GM12878 (cell line): ENCODE measurements around the gene DOK4. TPM values are rescaled to one million over a fixed set of nuclear protein-coding genes. Genes with fewer than 3 reads are reported as not detected.

Source experiments
- ETV6 ChIP-seq, 2 experiments: fragments of 450-650 bp in 1 of 2; IDR thresholded peaks in 1 of 2; conservative IDR thresholded peaks in 1 of 2; 2 replicates each; pipeline ENCODE4 v1.6.1; 2014; ENCODE audit warnings: antibody characterized with exemption in 1 of 2, borderline replicate concordance in 1 of 2, low read depth in 1 of 2, mild to moderate bottlenecking in 1 of 2, moderate library complexity in 1 of 2
- HDGF ChIP-seq: fragments of 450-650 bp; IDR thresholded peaks from 2 replicates; pipeline ENCODE4 v1.6.1; 2016; ENCODE audit warnings: antibody characterized with exemption
- IRF4 ChIP-seq: IDR thresholded peaks from 2 replicates; pipeline ENCODE4 v1.6.1; 2011; ENCODE audit warnings: low read depth, low read length
- KLF5 ChIP-seq: fragments of 450-650 bp; IDR thresholded peaks from 2 replicates; pipeline ENCODE4 v1.6.1; 2014; ENCODE audit warnings: mild to moderate bottlenecking; ENCODE audit not compliant: partially characterized antibody
- NFYB ChIP-seq: IDR thresholded peaks from 2 replicates; pipeline ENCODE4 v1.6.1; 2011; ENCODE audit warnings: low read depth, mild to moderate bottlenecking, low read length, improper control_type of control experiment, moderate library complexity; ENCODE audit not compliant: insufficient read depth
- SUPT20H ChIP-seq: IDR thresholded peaks from 2 replicates; pipeline ENCODE4 v1.6.1; 2011; ENCODE audit warnings: low read depth, mild to moderate bottlenecking, low read length, moderate library complexity, borderline replicate concordance; ENCODE audit not compliant: control insufficient read depth
- SUZ12 ChIP-seq: fragments of 200-600 bp; sonication (generic); IDR thresholded peaks from one replicate; pipeline ENCODE4 v1.6.1; 2018; ENCODE audit warnings: antibody characterized with exemption, mild to moderate bottlenecking; ENCODE audit not compliant: unreplicated experiment
- WRNIP1 ChIP-seq: IDR thresholded peaks from 2 replicates; pipeline ENCODE4 v1.6.1; 2011; ENCODE audit warnings: low read depth, low read length, improper control_type of control experiment, borderline replicate concordance
- ZNF207 ChIP-seq: fragments of 450-650 bp; IDR thresholded peaks from 2 replicates; pipeline ENCODE4 v1.6.1; 2014; ENCODE audit warnings: antibody characterized with exemption, mild to moderate bottlenecking, borderline replicate concordance
- polyA plus RNA-seq, 11 experiments: library from polyadenylated mRNA; depleted of rRNA in 4 of 11; unstranded in 6 of 11; stranded (reverse) in 5 of 11; fragments of >200 nt; fragmentation: Nextera tagmentation in 4 of 11; fragmentation: Illumina TruSeq in 1 of 11; extraction: Ambion mirVana in 4 of 11; extraction: Trizol in 1 of 11; gene quantifications; 1 replicate in 1 of 11; 2 replicates in 10 of 11; pipeline versions ENCODE4 v1.2.1 to v1.2.3, GENCODE V29; 2011 to 2016; ENCODE audit warnings: inconsistent platforms in 2 of 11, missing spikeins in 2 of 11, low read depth in 1 of 11
- total RNA-seq, 4 experiments: library from RNA; depleted of rRNA in 3 of 4; stranded (reverse); fragments of >200 nt in 3 of 4; fragmentation: Illumina TruSeq in 1 of 4; extraction: Trizol in 1 of 4; gene quantifications; 2 replicates each; pipeline versions ENCODE4 v1.2.1 to v1.2.3, GENCODE V29; 2013 to 2021
- TF ChIP-seq, protein P1 (sequence below): fragments of 450-650 bp; IDR thresholded peaks from 2 replicates; pipeline ENCODE4 v1.6.1; 2014; ENCODE audit warnings: mild to moderate bottlenecking
- TF ChIP-seq, protein P2 (sequence below): fragments of 450-650 bp; formaldehyde crosslinking; IDR thresholded peaks from 2 replicates; pipeline ENCODE4 v1.4.0; 2020; ENCODE audit warnings: mild to moderate bottlenecking, moderate library complexity
- TF ChIP-seq, protein P3 (sequence below): IDR thresholded peaks from 2 replicates; pipeline ENCODE4 v1.6.1; 2011; ENCODE audit warnings: low read depth, low read length, improper control_type of control experiment, borderline replicate concordance
- TF ChIP-seq, protein P4 (sequence below): IDR thresholded peaks from 2 replicates; pipeline ENCODE4 v1.6.1; 2012; ENCODE audit warnings: low read length, inconsistent platforms

The DOK4 gene
- total and polyA plus RNA-seq, 10 of the 15 experiments (the other 5 are each of a cell fraction or from before 2014, with no cell fraction given), result 0.20 to 7.0 (median 2.4) TPM; not detected in 1

DNA sequence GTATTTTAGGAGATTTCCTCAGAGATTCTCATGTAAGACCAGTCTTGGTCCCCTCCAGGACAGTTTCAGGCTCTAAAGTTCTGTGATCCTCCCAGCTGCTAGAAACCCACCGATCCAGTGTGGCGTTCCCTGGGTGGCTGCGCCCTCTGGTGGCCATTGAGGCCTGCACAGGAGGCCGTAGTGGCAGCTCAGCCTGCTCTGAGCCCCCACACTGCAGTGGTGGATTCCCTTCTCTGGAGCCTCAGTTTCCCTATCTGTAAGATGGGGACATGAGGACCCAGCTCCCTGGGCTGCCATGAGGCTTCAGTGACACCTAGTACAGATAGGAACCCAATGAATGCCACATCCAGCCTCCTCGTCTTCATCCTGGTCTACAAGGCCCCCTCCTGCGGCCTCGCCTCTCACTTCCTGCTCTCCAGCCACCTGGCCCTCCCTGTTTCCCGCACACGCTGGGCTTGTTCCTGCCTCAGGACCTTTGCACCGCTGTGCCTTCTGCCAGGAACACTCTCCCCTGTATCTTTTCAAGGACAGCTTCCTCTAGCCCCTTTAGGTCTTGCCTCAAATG lies 33.6 kb upstream of the DOK4 start (continued):
- TF ChIP-seq, protein P1, sequence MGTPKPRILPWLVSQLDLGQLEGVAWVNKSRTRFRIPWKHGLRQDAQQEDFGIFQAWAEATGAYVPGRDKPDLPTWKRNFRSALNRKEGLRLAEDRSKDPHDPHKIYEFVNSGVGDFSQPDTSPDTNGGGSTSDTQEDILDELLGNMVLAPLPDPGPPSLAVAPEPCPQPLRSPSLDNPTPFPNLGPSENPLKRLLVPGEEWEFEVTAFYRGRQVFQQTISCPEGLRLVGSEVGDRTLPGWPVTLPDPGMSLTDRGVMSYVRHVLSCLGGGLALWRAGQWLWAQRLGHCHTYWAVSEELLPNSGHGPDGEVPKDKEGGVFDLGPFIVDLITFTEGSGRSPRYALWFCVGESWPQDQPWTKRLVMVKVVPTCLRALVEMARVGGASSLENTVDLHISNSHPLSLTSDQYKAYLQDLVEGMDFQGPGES, result no peak
- no peak for TF ChIP-seq NFYB
- TF ChIP-seq, protein P2, sequence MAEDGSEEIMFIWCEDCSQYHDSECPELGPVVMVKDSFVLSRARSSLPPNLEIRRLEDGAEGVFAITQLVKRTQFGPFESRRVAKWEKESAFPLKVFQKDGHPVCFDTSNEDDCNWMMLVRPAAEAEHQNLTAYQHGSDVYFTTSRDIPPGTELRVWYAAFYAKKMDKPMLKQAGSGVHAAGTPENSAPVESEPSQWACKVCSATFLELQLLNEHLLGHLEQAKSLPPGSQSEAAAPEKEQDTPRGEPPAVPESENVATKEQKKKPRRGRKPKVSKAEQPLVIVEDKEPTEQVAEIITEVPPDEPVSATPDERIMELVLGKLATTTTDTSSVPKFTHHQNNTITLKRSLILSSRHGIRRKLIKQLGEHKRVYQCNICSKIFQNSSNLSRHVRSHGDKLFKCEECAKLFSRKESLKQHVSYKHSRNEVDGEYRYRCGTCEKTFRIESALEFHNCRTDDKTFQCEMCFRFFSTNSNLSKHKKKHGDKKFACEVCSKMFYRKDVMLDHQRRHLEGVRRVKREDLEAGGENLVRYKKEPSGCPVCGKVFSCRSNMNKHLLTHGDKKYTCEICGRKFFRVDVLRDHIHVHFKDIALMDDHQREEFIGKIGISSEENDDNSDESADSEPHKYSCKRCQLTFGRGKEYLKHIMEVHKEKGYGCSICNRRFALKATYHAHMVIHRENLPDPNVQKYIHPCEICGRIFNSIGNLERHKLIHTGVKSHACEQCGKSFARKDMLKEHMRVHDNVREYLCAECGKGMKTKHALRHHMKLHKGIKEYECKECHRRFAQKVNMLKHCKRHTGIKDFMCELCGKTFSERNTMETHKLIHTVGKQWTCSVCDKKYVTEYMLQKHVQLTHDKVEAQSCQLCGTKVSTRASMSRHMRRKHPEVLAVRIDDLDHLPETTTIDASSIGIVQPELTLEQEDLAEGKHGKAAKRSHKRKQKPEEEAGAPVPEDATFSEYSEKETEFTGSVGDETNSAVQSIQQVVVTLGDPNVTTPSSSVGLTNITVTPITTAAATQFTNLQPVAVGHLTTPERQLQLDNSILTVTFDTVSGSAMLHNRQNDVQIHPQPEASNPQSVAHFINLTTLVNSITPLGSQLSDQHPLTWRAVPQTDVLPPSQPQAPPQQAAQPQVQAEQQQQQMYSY, result no peak
- TF ChIP-seq KLF5, result no peak
- no peak for TF ChIP-seq ZNF207
- no peak for TF ChIP-seq IRF4
- TF ChIP-seq, protein P3, sequence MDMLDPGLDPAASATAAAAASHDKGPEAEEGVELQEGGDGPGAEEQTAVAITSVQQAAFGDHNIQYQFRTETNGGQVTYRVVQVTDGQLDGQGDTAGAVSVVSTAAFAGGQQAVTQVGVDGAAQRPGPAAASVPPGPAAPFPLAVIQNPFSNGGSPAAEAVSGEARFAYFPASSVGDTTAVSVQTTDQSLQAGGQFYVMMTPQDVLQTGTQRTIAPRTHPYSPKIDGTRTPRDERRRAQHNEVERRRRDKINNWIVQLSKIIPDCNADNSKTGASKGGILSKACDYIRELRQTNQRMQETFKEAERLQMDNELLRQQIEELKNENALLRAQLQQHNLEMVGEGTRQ, result no peak
- TF ChIP-seq, protein P4, sequence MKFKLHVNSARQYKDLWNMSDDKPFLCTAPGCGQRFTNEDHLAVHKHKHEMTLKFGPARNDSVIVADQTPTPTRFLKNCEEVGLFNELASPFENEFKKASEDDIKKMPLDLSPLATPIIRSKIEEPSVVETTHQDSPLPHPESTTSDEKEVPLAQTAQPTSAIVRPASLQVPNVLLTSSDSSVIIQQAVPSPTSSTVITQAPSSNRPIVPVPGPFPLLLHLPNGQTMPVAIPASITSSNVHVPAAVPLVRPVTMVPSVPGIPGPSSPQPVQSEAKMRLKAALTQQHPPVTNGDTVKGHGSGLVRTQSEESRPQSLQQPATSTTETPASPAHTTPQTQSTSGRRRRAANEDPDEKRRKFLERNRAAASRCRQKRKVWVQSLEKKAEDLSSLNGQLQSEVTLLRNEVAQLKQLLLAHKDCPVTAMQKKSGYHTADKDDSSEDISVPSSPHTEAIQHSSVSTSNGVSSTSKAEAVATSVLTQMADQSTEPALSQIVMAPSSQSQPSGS, result no peak
- TF ChIP-seq SUPT20H, result no peak
- no peak for TF ChIP-seq WRNIP1
- no peak for TF ChIP-seq SUZ12
- 0 out of 2 replicates have a peak, but pooled peaks have one; percentile 38 for TF ChIP-seq HDGF
- TF ChIP-seq ETV6 (conservative IDR thresholded peaks at IDR 0.05 in 1 of 2, IDR thresholded peaks at IDR 0.05 in 1 of 2; ENCODE audit: borderline replicate concordance in 1 of 2, low read depth in 1 of 2), result no peak
